ENCODE data around the gene HAO1. TPM values are rescaled to one million over a fixed set of nuclear protein-coding genes. Genes with fewer than 3 reads are reported as not detected.

Gene HAO1
- total RNA-seq, 2 experiments from 2014 or later = not detected

DNA sequence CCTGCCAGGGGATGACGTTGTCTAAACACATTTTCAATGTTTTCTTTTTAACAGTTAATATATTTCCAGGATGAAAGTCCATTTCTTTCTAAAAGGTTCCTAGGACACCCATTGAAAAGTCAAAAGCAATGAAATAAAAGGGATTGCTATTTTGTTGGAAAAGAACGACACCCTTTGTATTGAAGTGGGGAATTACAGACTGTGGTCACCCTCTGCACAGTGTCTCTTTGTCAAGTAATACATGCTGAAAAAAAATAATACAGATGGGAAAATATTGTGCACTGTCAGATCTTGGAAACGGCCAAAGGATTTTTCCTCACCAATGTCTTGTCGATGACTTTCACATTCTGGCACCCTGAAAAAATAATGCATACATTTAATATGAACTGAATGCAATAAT, 56.9 kb downstream of the HAO1 start:
- ChIA-PET CTCF (no interaction called here), POLR2A (no interaction called here)
- no peaks in the 10 kb centered on the region for H3K27me3 Mint-ChIP-seq (ENCODE audit: low read depth)
- no peaks in the 10 kb centered on the region for H3K36me3 Mint-ChIP-seq (ENCODE audit: low read depth)
- H3K27ac Mint-ChIP-seq = no peak overlapping the region
- H3K4me3 Mint-ChIP-seq = no peak overlapping the region
- no peaks in the 10 kb centered on the region for H3K4me1 Mint-ChIP-seq (ENCODE audit: low read depth)
- ATAC-seq (no peak), DNase-seq (no peak)
- H3K9me3 Mint-ChIP-seq (ENCODE audit: insufficient read depth) = no peaks in the 10 kb centered on the region

- Mint-ChIP-seq H3K27ac (no peak overlapping the region), H3K4me3 (no peak overlapping the region), H3K36me3 (ENCODE audit: low read depth) (no peaks in the 10 kb centered on the region), H3K9me3 (ENCODE audit: insufficient read depth) (no peaks in the 10 kb centered on the region), H3K27me3 (ENCODE audit: low read depth) (no peaks in the 10 kb centered on the region), H3K4me1 (ENCODE audit: low read depth) (no peaks in the 10 kb centered on the region)
- ATAC-seq (no peak), DNase-seq (no peak)
- ChIA-PET CTCF (no interaction called here), POLR2A (no interaction called here)
Measured at GRCh38 chr20:7882076-7882475, 58.2 kb downstream of the HAO1 start.

DNA sequence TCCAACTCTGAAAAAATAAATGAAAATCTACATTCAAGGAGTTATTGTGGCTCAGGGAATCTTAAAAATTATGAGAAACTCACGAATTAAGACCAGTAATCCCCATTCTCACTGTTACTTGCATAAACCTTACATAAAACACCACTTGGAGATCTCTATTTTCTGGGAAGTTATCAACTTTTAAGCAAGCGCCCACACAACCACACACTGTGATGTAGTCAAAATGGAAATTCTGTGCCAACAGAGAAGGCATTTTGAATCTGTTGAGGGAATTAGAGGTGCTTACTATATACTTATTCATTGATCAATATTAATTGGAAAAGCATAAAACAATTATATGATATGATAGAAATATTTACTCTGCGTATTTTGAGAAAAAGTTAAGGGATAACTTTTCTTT, 58.7 kb downstream of the HAO1 start:
- POLR2A ChIA-PET = no interaction called here
- DNase-seq (no peak), ATAC-seq (no peak)
- H3K9me3 Mint-ChIP-seq (ENCODE audit: insufficient read depth) = no peaks in the 10 kb centered on the region
- no peaks in the 10 kb centered on the region for H3K4me1 Mint-ChIP-seq (ENCODE audit: low read depth)
- CTCF ChIA-PET = no interaction called here
- no peaks in the 10 kb centered on the region for H3K27me3 Mint-ChIP-seq (ENCODE audit: low read depth)
- H3K4me3 Mint-ChIP-seq = no peak overlapping the region
- no peak overlapping the region for H3K27ac Mint-ChIP-seq
- no peaks in the 10 kb centered on the region for H3K36me3 Mint-ChIP-seq (ENCODE audit: low read depth)

DNA sequence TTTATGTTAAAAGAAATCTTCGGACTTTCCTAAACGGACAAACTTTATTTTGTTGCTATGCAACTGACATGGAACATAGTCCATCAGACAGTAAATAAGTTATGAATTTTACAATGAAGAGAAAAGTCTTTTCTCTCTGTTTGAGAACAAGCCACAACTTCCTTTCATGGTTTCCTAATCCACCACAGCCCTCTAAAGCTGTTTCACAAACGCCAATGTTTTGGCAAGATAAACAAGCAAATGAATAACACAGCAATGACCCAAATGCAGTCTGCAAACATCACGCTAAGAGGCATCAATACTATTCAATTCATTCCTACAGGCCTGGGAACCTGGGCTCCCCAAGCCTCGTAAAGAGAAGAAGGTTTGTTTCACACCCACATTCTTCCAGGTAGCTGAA, 60.4 kb downstream of the HAO1 start:
- Mint-ChIP-seq H3K4me3 (no peak overlapping the region), H3K27ac (no peak overlapping the region), H3K27me3 (ENCODE audit: low read depth) (no peaks in the 10 kb centered on the region), H3K4me1 (ENCODE audit: low read depth) (no peaks in the 10 kb centered on the region), H3K36me3 (ENCODE audit: low read depth) (no peaks in the 10 kb centered on the region), H3K9me3 (ENCODE audit: insufficient read depth) (no peaks in the 10 kb centered on the region)
- ATAC-seq (no peak), DNase-seq (no peak)
- ChIA-PET POLR2A (no interaction called here), CTCF (no interaction called here)

- Mint-ChIP-seq H3K36me3 (ENCODE audit: low read depth) (no peaks in the 10 kb centered on the region), H3K27me3 (ENCODE audit: low read depth) (no peaks in the 10 kb centered on the region), H3K27ac (no peak overlapping the region), H3K9me3 (ENCODE audit: insufficient read depth) (no peaks in the 10 kb centered on the region), H3K4me3 (no peak overlapping the region), H3K4me1 (ENCODE audit: low read depth) (no peaks in the 10 kb centered on the region)
- DNase-seq = no peak
- POLR2A ChIA-PET = no interaction called here
- no peak for ATAC-seq
- CTCF ChIA-PET = no interaction called here
Measured at GRCh38 chr20:7868108-7868507, 72.2 kb downstream of the HAO1 start.

DNA sequence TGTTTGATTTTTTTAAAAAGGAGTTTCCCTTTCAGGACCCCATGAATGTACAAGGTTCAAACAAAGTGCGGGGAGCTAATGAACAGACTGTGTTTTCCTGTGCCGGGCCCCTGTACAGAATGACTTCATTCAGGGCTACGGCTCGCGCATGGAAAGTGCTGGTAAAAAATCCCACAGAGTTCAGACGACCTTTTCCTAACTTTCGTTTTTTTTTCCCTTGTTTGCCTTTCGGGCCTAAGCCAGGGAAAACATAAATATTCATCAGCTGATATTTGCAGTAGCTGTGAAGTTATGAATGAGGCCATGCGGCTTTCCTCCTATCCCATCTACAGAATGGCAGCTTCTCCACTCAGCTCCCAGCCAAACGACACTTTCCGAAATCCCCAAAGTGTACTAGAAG, 74.0 kb downstream of the HAO1 start:
- no peak overlapping the region for H3K27ac Mint-ChIP-seq

GRCh38 chr20:7859356-7859802, 80.9 kb downstream of the HAO1 start:
- CTCF ChIA-PET = interaction anchor here (0.7 to 1.0 kb wide), 2 partner anchors 25 to 77 kb away, joined by 3 to 4 read pairs; no protein-coding TSS in a partner anchor
- no peaks in the 10 kb centered on the region for H3K9me3 Mint-ChIP-seq (ENCODE audit: insufficient read depth)
- POLR2A ChIA-PET = no interaction called here
- H3K27ac Mint-ChIP-seq = no peak overlapping the region
- no peaks in the 10 kb centered on the region for H3K4me1 Mint-ChIP-seq (ENCODE audit: low read depth)
- H3K27me3 Mint-ChIP-seq (ENCODE audit: low read depth) = no peaks in the 10 kb centered on the region
- H3K36me3 Mint-ChIP-seq (ENCODE audit: low read depth) = no peaks in the 10 kb centered on the region
- DNase-seq (peak; percentile 22), ATAC-seq (no peak)
- no peak overlapping the region for H3K4me3 Mint-ChIP-seq

More for the DNA sequence above, 74.0 kb downstream of the HAO1 start:
- ChIA-PET CTCF (no interaction called here), POLR2A (no interaction called here)
- no peak overlapping the region for H3K4me3 Mint-ChIP-seq
- H3K36me3 Mint-ChIP-seq (ENCODE audit: low read depth) = no peaks in the 10 kb centered on the region
- no peaks in the 10 kb centered on the region for H3K4me1 Mint-ChIP-seq (ENCODE audit: low read depth)
- DNase-seq (no peak), ATAC-seq (no peak)
- no peaks in the 10 kb centered on the region for H3K9me3 Mint-ChIP-seq (ENCODE audit: insufficient read depth)
- H3K27me3 Mint-ChIP-seq (ENCODE audit: low read depth) = no peaks in the 10 kb centered on the region

- ATAC-seq (no peak), DNase-seq (no peak)
- Mint-ChIP-seq H3K4me3 (no peak overlapping the region), H3K36me3 (ENCODE audit: low read depth) (no peaks in the 10 kb centered on the region), H3K27ac (no peak overlapping the region), H3K4me1 (ENCODE audit: low read depth) (no peaks in the 10 kb centered on the region), H3K9me3 (ENCODE audit: insufficient read depth) (no peaks in the 10 kb centered on the region), H3K27me3 (ENCODE audit: low read depth) (no peaks in the 10 kb centered on the region)
- ChIA-PET CTCF (no interaction called here), POLR2A (no interaction called here)
Measured at GRCh38 chr20:7858734-7859250, 81.5 kb downstream of the HAO1 start.

DNA sequence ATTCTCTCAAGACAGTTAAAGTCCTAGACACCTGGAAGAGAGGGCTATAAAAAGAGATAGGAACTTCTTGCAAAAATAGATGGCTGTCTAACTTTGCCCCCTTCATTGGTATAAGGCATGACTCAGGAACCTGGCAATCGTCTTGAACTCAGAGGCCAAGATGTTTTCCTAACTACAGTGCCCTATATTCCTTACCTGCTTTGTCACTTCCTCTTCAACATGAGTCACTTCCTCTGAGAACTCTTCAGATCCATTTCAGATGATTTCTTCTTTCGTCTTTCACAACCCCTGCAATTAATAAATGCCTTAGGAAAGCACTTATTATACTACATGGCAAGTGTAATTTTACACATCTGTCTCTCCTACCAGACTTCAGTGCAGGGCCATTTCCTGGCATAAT, 83.5 kb downstream of the HAO1 start:
- no peak overlapping the region for H3K27ac Mint-ChIP-seq
- H3K4me1 Mint-ChIP-seq (ENCODE audit: low read depth) = no peaks in the 10 kb centered on the region
- no peaks in the 10 kb centered on the region for H3K9me3 Mint-ChIP-seq (ENCODE audit: insufficient read depth)
- POLR2A ChIA-PET = no interaction called here
- H3K27me3 Mint-ChIP-seq (ENCODE audit: low read depth) = no peaks in the 10 kb centered on the region
- no peaks in the 10 kb centered on the region for H3K36me3 Mint-ChIP-seq (ENCODE audit: low read depth)
- CTCF ChIA-PET = no interaction called here
- no peak overlapping the region for H3K4me3 Mint-ChIP-seq
- ATAC-seq (no peak), DNase-seq (no peak)

DNA sequence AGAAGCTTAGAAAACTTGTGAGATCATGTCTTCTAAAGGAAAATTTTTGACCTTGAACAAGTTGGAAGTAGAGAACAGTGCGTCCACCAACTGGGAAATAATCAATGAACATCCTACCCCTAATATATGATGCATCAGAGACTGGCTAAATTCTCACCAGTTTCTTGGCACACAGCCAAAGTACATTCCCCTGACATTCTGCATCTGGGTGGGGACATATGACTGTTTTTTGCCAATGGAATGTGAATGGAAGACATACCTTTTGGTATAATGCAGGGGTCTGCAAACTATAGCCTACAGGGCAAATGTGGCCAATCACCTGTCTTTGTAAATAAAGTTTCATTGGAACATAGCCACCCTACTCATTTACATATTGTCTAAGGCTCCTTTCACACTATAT, 84.7 kb downstream of the HAO1 start:
- ATAC-seq (no peak), DNase-seq (no peak)
- no peaks in the 10 kb centered on the region for H3K36me3 Mint-ChIP-seq (ENCODE audit: low read depth)
- no peak overlapping the region for H3K4me3 Mint-ChIP-seq
- ChIA-PET POLR2A (no interaction called here), CTCF (no interaction called here)
- H3K4me1 Mint-ChIP-seq (ENCODE audit: low read depth) = no peaks in the 10 kb centered on the region
- no peak overlapping the region for H3K27ac Mint-ChIP-seq
- H3K9me3 Mint-ChIP-seq (ENCODE audit: insufficient read depth) = no peaks in the 10 kb centered on the region
- no peaks in the 10 kb centered on the region for H3K27me3 Mint-ChIP-seq (ENCODE audit: low read depth)

- H3K36me3 Mint-ChIP-seq (ENCODE audit: low read depth) = no peaks in the 10 kb centered on the region
- ATAC-seq = no peak
- ChIA-PET CTCF (no interaction called here), POLR2A (no interaction called here)
- H3K4me3 Mint-ChIP-seq = no peak overlapping the region
- no peaks in the 10 kb centered on the region for H3K4me1 Mint-ChIP-seq (ENCODE audit: low read depth)
- no peaks in the 10 kb centered on the region for H3K27me3 Mint-ChIP-seq (ENCODE audit: low read depth)
- no peak overlapping the region for H3K27ac Mint-ChIP-seq
- no peaks in the 10 kb centered on the region for H3K9me3 Mint-ChIP-seq (ENCODE audit: insufficient read depth)
- DNase-seq = no peak
Measured at GRCh38 chr20:7853493-7853892, 86.8 kb downstream of the HAO1 start.

GRCh38 chr20:7850775-7851490, 89.3 kb downstream of the HAO1 start:
- ChIA-PET POLR2A (no interaction called here), CTCF (interaction anchor here (0.6 kb wide), 1 partner anchor 466 kb away, joined by 3 read pairs; no protein-coding TSS in a partner anchor)
- H3K36me3 Mint-ChIP-seq (ENCODE audit: low read depth) = no peaks in the 10 kb centered on the region
- no peaks in the 10 kb centered on the region for H3K4me1 Mint-ChIP-seq (ENCODE audit: low read depth)
- no peak for DNase-seq
- ATAC-seq = no peak
- no peak overlapping the region for H3K27ac Mint-ChIP-seq
- no peaks in the 10 kb centered on the region for H3K9me3 Mint-ChIP-seq (ENCODE audit: insufficient read depth)
- H3K4me3 Mint-ChIP-seq = no peak overlapping the region
- H3K27me3 Mint-ChIP-seq (ENCODE audit: low read depth) = no peaks in the 10 kb centered on the region

DNA sequence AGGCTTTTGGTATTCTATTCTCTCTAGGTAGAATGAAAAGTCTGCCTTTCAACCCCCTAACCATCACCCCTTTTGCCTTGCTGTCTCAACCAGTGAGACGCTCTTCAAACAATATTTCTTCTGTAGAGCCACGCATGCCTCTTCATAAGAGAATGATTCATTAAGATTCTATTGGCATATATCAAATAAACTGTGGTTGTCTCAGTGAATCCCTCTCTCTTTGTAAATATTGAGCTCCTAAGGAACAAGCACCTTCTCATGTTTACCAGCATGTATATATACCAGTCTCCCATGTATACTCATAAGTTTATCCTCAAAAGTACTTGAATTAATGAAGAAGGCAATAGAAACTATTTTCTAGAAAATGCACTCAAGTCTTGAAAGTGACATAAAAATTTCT, 90.6 kb downstream of the HAO1 start:
- ATAC-seq = no peak
- no peaks in the 10 kb centered on the region for H3K9me3 Mint-ChIP-seq (ENCODE audit: insufficient read depth)
- H3K4me3 Mint-ChIP-seq = no peak overlapping the region
- DNase-seq = no peak
- H3K27me3 Mint-ChIP-seq (ENCODE audit: low read depth) = no peaks in the 10 kb centered on the region
- H3K36me3 Mint-ChIP-seq (ENCODE audit: low read depth) = no peaks in the 10 kb centered on the region
- ChIA-PET POLR2A (no interaction called here), CTCF (no interaction called here)
- H3K27ac Mint-ChIP-seq = no peak overlapping the region
- H3K4me1 Mint-ChIP-seq (ENCODE audit: low read depth) = no peaks in the 10 kb centered on the region
